Measurements from ENCODE around the gene TMX1.

The TMX1 gene

GRCh38 chr14:51242545-51243490 is 2.8 kb downstream of the TMX1 start:
- DNase-seq (ENCODE audit: low spot score), result peak; percentile 38

GRCh38 chr14:51244591-51244990 is 4.5 kb downstream of the TMX1 start:
- no peak for DNase-seq (ENCODE audit: low spot score)

GRCh38 chr14:51246032-51246431 is 6.0 kb downstream of the TMX1 start:
- DNase-seq (ENCODE audit: low spot score), result no peak

GRCh38 chr14:51248016-51248987 is 8.3 kb downstream of the TMX1 start:
- DNase-seq (ENCODE audit: low spot score), result no peak

GRCh38 chr14:51251486-51251885 is 11.4 kb downstream of the TMX1 start:
- DNase-seq (ENCODE audit: low spot score), result no peak

GRCh38 chr14:51253880-51254279 is 13.8 kb downstream of the TMX1 start:
- no peak for DNase-seq (ENCODE audit: low spot score)

GRCh38 chr14:51258280-51258679 is 18.2 kb downstream of the TMX1 start:
- DNase-seq (ENCODE audit: low spot score), result no peak

- DNase-seq (ENCODE audit: low spot score), result no peak
Observed at GRCh38 chr14:51258788-51259187, 18.7 kb downstream of the TMX1 start.

- DNase-seq (ENCODE audit: low spot score), result no peak
Observed at GRCh38 chr14:51260225-51260624, 20.2 kb downstream of the TMX1 start.

GRCh38 chr14:51261151-51261550 is 21.1 kb downstream of the TMX1 start:
- no peak for DNase-seq (ENCODE audit: low spot score)

- DNase-seq (ENCODE audit: low spot score), result no peak
Observed at GRCh38 chr14:51262868-51263267, 22.8 kb downstream of the TMX1 start.

GRCh38 chr14:51269634-51270033 is 29.6 kb downstream of the TMX1 start:
- no peak for DNase-seq (ENCODE audit: low spot score)

GRCh38 chr14:51276605-51277004 is 36.6 kb downstream of the TMX1 start:
- no peak for DNase-seq (ENCODE audit: low spot score)

- no peak for DNase-seq (ENCODE audit: low spot score)
Observed at GRCh38 chr14:51277753-51278415, 37.8 kb downstream of the TMX1 start.

- DNase-seq (ENCODE audit: low spot score), result no peak
Observed at GRCh38 chr14:51282517-51282916, 42.5 kb downstream of the TMX1 start.

GRCh38 chr14:51283402-51284085 is 43.5 kb downstream of the TMX1 start:
- DNase-seq (ENCODE audit: low spot score), result peak; percentile 43

GRCh38 chr14:51284241-51284640 is 44.2 kb downstream of the TMX1 start:
- no peak for DNase-seq (ENCODE audit: low spot score)

GRCh38 chr14:51285120-51285519 is 45.1 kb downstream of the TMX1 start:
- DNase-seq (ENCODE audit: low spot score), result no peak

GRCh38 chr14:51289169-51289568 is 49.1 kb downstream of the TMX1 start:
- no peak for DNase-seq (ENCODE audit: low spot score)

GRCh38 chr14:51290132-51290531 is 50.1 kb downstream of the TMX1 start:
- no peak for DNase-seq (ENCODE audit: low spot score)

- DNase-seq (ENCODE audit: low spot score), result no peak
Observed at GRCh38 chr14:51291016-51291415, 51.0 kb downstream of the TMX1 start.

Measured in NAMALWA (cell line).